Liver (tissue), 3 donors: ENCODE measurements around the gene ZNF493.

Source experiments
- EGR1 ChIP-seq, 2 donors: IDR thresholded peaks; 2 replicates each; pipeline ENCODE4 v1.6.1; 2016 to 2018; ENCODE audit warnings: antibody characterized with exemption in 2 of 2, low read depth in 2 of 2
- SP1 ChIP-seq: IDR thresholded peaks from 2 replicates; pipeline ENCODE4 v1.6.1; 2018; ENCODE audit warnings: antibody characterized with exemption, mild to moderate bottlenecking
- TF ChIP-seq, protein P1 (sequence below): fragments of 150-350 bp; IDR thresholded peaks from 2 replicates; pipeline ENCODE4 v1.5.1; 2017; ENCODE audit warnings: improper control_type of control experiment, low read depth, low read length; ENCODE audit not compliant: missing input control
- TF ChIP-seq, protein P2 (sequence below): IDR thresholded peaks from 2 replicates; pipeline ENCODE4 v1.6.1; 2016; ENCODE audit warnings: antibody characterized with exemption
- TF ChIP-seq, protein P3 (sequence below): IDR thresholded peaks from 2 replicates; pipeline ENCODE4 v1.6.1; 2016; ENCODE audit warnings: antibody characterized with exemption, mild to moderate bottlenecking
- donor health status: healthy.
- donor health status: healthy.

DNA sequence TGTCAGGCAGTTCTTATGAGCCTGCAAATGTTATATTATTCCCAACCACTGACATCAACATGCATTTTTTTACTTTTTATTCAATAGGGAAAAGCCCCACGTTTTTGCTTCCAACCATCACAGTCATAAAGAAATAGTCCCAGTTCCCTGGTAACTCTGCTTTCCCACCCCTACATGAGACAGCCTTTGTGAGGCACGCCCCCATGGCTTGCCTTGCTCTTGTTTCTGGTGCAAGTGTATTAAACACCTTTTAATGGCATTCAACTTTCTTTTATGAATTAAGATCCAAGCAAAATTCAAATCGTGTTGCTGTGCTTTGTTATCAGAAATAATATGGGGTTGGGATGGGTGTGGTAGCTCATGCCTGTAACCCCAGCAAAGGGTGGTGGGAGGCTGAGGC is 54.3 kb downstream of the ZNF493 start:
- TF ChIP-seq, protein P1, sequence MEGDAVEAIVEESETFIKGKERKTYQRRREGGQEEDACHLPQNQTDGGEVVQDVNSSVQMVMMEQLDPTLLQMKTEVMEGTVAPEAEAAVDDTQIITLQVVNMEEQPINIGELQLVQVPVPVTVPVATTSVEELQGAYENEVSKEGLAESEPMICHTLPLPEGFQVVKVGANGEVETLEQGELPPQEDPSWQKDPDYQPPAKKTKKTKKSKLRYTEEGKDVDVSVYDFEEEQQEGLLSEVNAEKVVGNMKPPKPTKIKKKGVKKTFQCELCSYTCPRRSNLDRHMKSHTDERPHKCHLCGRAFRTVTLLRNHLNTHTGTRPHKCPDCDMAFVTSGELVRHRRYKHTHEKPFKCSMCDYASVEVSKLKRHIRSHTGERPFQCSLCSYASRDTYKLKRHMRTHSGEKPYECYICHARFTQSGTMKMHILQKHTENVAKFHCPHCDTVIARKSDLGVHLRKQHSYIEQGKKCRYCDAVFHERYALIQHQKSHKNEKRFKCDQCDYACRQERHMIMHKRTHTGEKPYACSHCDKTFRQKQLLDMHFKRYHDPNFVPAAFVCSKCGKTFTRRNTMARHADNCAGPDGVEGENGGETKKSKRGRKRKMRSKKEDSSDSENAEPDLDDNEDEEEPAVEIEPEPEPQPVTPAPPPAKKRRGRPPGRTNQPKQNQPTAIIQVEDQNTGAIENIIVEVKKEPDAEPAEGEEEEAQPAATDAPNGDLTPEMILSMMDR, result no peak
- TF ChIP-seq, protein P2, sequence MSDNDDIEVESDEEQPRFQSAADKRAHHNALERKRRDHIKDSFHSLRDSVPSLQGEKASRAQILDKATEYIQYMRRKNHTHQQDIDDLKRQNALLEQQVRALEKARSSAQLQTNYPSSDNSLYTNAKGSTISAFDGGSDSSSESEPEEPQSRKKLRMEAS, result no peak
- TF ChIP-seq EGR1 (IDR thresholded peaks at IDR 0.05; ENCODE audit: low read depth in 2 of 2) (no peak), SP1 (no peak)
- TF ChIP-seq, protein P3, sequence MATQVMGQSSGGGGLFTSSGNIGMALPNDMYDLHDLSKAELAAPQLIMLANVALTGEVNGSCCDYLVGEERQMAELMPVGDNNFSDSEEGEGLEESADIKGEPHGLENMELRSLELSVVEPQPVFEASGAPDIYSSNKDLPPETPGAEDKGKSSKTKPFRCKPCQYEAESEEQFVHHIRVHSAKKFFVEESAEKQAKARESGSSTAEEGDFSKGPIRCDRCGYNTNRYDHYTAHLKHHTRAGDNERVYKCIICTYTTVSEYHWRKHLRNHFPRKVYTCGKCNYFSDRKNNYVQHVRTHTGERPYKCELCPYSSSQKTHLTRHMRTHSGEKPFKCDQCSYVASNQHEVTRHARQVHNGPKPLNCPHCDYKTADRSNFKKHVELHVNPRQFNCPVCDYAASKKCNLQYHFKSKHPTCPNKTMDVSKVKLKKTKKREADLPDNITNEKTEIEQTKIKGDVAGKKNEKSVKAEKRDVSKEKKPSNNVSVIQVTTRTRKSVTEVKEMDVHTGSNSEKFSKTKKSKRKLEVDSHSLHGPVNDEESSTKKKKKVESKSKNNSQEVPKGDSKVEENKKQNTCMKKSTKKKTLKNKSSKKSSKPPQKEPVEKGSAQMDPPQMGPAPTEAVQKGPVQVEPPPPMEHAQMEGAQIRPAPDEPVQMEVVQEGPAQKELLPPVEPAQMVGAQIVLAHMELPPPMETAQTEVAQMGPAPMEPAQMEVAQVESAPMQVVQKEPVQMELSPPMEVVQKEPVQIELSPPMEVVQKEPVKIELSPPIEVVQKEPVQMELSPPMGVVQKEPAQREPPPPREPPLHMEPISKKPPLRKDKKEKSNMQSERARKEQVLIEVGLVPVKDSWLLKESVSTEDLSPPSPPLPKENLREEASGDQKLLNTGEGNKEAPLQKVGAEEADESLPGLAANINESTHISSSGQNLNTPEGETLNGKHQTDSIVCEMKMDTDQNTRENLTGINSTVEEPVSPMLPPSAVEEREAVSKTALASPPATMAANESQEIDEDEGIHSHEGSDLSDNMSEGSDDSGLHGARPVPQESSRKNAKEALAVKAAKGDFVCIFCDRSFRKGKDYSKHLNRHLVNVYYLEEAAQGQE, result no peak
